HG03342 (cell line): ENCODE data around the gene OCA2.
"Not testable (repeated sequence)": the region's sequence is repeated elsewhere in the genome, so short reads cannot be mapped to it uniquely, and the experiment has no call there.

ENCODE experiments used
- ATAC-seq: cut with Tn5 transposase; IDR thresholded peaks from one replicate; pipeline ENCODE4 v1.9.1; 2021; ENCODE audit warnings: mild to moderate bottlenecking, moderate library complexity; ENCODE audit not compliant: unreplicated experiment

OCA2 gene

DNA sequence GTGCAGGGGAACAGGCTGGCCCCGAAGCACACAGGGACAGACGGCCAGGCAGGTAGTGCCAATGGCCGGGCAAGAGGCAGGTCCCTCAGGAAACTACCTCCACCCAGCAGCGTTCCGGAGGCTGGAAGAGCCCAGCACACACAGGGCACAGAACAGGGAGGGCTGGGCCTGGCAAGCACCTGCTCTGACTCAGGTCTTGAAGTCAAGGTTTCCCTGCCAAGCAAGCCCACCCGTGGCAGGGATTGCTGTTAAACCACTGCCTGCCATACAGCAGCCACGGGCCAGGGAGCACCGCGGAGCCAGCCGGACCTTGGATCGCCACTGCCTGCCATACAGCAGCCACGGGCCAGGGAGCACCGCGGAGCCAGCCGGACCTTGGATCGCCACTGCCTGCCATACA is 22.5 kb upstream of the OCA2 start:
- ATAC-seq: not testable (repeated sequence)

DNA sequence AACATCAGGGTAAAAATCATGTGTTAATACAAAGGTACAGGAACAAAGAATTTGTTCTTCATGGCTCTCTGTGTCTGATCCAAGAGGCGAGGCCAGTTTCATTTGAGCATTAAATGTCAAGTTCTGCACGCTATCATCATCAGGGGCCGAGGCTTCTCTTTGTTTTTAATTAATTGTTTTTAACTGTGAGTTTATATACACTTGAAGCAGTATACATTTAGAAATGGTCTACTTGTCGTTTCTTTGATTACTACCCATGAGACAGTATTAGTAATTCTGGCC is 21.2 kb upstream of the OCA2 start:
- ATAC-seq: no peak

DNA sequence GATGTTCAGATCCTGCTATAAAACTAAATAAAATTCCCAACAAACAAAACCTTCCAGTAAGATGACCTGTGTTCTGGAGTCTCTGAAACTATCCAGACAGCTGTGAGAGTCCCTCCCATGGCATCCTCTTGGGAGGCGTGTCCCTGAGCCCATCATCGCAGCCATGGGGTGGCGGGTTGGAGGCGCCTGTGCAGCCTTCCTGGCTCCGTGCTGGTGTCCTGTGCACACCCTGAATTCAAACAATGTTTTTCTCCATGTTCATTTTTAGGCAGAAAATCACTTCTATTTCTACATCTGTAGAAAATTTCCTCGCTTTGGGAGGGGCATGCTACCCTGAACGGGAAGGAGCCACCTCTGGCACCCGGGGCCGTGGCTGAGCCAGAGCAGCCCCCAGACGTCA is 19.4 kb upstream of the OCA2 start:
- no peak for ATAC-seq

DNA sequence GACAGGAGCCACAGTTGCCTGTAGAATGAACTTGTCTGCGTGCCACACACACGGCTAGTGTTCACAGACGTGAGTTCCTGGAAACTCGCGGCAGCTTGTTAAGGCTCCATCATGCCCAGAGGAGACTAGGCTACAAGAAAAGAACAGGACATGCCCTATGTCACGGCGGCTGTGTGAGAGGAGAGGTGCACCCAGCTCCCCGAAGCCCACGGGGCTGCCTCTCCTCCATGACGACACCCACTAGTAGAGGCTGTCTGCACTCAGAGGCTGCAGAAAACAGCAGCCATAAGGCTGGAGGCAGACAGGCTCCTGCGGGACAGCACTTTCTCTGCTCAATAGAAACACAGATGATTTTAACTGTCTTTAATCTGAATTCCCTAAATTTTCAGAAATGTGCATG is 19.0 kb upstream of the OCA2 start:
- ATAC-seq: no peak

DNA sequence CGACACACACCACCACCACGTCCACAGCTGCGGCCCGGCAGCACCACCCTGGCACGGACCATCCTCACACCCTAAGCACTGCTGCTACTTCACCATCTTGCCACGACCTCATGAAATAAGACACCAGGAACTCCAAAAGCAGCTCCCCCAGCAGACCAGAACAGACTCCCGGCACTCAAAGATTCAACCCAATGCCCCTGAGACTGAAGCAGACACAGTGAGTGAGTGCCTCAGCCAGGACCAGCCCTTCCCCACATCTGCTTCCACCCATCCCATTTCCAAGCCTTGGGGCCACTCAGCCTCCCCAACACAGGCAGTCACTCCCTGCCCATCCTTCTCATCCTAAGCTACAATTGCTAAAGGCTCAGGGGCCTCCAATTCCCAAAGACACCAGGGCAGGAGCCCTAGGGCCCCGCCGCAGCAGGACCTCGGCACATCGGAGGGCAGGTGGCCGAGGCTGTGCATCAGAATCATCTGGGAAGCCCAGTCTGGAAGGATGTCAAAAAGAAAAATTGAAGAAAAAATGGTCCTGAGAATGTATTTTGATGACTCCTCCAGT is 18.4 kb upstream of the OCA2 start:
- no peak for ATAC-seq

DNA sequence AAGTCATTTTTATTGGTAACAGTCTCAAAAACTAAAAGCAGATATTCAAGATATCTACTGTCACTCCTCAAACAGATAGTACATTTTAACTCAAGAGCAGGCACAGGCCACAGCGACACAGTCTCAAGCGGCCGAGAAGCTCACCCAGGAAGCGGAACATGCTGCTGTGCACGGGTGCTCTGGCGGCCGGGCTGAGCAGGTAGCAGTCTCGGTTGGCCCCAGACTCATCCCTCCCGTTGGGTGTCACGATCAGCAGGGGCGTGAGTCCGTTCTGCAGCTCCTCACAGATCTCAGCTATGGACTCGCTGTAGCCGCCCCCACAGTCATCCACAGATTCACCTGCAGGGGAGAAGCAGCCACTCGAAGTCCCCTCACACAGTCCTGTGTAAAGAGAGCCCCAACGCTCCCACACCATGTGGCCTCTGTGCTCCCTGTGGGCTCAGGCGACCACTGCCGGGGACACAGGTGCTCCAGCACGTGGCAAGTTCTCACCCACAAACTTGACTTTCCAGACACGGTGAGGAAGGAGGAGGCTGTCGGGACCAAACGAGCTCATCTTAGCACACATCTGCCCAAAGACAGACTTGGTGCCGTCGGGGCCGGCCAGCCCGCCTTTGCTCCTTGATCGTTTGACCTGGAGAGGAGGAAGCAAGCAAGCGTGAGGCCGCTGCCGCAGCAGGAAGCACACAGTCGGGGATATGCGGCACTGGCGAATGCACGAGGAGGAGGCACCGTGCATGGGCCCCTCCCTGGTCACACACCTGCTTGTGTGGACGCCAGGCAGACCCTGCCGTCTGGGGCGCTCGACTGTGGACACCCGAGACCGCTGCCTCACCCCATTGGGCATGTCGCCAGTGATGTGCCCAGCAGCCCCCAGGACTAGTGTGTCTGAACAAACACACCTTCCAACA is 17.7 kb upstream of the OCA2 start:
- no peak for ATAC-seq

DNA sequence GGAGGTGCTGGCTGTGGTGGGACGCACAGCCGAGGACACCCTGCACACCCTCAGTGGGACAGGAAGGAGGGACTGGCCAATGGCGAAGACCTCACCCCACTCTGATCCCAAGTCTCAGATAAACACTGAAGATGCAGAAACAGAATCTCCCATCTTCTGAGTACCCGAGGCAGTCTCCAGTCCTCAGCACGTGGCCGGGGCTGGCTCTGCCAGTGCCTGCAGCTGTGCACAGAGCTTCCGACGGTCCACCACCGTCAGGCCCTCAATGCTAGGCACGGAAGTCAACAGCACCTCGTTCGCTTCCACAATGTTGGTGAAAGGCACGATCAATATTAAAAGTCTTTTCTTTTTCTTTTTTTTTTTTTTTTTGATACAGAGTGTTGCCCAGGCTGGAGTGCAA is 16.8 kb upstream of the OCA2 start:
- no peak for ATAC-seq

DNA sequence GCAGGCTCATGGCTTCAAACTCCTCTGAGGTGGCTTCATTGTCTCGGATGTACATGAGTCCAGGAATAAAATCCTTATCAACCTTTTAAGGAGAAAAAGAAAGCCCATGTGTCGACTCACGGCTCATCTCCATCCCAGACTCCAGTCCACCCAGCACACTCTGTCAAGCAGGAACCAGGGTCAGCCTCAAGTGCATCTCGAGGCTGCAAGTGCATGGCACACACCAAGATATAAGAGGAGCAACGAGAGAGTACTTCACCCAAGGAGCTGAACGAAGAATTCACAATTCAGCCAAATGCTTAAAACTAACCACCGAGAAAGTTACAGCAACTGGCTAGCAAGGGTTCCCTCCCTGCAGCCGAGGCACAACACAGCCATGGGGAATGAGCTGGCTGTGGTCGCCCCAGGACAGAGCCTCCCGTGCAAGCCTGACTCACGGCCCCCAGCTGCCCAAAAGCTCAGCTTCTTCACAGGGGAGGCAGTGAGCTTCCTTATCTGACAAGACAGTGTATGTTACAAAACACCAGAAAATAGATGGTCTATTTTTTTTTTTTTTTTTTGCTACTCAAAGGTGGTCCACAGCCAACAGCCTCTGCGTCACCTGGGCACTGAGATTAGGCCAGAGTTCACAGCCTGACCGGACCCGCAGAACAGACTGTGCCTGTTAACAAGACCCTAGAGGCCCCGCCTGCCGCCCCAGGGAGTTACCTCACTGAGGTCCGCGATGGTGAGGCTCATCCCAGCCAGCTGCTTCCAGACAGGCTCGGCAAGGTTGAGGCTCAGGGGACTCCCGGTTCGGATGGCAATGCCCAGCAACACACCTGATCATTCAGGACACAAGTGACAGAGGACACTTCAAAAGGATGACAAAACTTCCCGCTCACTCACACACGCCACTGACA is 15.9 kb upstream of the OCA2 start:
- ATAC-seq: no peak

DNA sequence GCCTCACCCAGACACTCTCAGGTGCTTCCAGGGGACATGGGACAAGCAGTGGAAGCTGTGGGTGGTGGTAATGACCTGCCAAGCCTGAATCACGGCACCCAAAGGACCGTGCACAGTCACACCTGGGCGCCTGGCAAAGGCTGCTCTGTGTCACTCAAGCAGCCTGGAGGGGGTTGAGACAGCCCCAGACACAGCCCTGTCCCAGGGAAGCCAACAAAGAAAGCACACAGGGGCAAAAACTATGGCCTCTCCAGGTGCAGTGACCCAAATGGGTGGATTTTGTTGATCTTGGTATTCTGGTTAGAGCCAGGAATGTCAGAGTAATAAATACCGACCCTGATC is 15.0 kb upstream of the OCA2 start:
- ATAC-seq: no peak

DNA sequence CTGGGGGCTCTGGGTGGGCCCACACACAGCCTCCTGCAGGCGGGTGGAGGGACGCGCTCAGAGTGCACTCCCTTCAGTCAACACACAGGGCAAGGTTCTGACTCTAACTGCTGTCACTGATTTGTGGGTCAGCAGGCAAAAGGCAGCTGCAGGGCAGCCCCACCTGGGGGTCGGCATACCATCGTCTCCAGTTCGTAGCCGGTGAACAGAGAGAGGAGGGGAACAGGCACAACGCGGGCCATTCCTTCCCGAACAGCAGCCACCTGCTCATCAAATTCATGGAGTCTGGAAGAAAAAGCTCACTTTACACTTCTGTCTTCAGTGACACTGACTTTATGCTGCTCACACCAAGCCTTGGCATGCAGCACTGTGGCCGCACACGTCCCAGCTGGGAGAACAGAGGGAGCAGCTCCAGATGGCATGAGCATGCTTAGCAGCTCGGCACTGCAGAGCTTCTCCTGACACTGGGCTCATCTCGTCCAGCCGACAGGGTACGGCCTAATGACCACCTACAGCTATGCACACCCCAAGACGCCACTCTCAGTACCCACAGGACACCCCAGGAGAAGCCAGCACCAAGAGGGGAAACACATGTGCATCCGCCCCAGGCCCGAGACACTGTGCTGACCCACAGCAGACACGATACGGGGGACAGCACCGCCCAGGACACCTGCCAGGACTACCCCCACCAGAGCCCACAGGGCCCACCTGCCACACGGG is 14.4 kb upstream of the OCA2 start:
- ATAC-seq: no peak

DNA sequence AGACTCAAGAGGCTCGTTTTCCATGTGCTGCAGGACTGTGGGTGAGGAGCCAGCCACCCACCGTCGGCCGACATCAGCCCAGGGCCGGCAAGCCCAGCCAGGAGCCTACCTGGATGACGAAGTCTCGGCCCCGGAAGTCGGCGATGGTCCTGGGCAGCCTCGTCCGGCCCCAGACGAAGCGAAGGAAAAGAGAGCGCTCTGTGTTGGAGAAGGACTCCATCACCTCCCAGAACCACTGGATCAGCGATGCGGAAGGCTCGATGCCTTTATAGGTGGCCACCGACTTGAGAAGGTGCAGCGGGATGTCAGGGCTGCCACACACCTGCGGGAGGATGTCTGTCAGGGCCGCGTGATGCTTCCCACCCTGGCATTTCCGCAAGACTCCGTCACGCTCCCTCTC is 13.8 kb upstream of the OCA2 start:
- no peak for ATAC-seq

DNA sequence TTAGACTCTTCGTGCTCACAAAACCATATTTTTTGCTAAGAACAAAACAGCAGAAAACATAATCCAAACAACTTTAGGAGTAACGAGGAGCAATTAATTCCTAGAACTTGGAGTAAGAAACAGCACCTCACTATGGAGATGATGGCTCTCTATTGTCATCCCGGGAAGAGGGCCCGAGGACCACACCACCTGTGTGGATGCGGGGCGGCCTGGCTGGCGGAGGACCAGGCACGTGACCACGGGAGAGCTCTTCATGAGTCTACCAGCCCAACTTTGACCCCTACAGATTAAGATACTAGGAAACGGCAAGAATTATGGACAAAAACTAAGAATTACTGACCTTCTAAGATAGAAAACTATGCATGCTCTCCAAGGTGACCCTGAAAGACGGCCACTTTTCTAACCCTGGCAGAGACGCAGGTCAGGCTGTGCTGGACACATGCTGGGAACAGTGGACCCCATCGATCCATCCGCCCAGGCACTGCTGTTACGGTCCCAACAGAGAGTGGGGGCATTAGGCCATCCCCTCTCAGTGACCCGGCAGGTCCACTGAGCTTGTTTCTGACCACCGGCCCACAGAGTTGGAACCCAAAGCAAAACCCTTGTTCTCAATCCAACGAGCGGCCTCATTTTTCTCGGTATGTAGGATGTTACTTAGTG is 13.1 kb upstream of the OCA2 start:
- ATAC-seq: no peak

DNA sequence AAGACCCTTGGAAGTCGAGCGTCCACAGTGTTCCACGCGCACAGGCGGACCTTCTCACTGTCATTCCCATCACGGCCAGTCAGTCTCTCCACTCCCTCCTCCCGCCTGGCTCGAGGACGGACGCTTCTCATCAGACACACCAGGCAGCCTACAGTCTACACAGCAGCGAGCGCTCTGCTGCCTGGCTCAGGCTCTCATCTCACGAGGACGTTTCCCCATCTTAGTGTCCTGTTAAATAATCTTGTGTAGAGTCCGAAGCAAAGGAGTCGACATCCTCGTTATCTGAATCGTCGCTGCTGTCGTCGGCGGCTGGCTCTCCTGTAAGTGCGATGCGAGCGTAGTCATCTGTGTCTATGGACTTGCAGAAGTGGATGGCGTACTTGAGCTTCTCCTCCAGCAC is 12.4 kb upstream of the OCA2 start:
- no peak for ATAC-seq

DNA sequence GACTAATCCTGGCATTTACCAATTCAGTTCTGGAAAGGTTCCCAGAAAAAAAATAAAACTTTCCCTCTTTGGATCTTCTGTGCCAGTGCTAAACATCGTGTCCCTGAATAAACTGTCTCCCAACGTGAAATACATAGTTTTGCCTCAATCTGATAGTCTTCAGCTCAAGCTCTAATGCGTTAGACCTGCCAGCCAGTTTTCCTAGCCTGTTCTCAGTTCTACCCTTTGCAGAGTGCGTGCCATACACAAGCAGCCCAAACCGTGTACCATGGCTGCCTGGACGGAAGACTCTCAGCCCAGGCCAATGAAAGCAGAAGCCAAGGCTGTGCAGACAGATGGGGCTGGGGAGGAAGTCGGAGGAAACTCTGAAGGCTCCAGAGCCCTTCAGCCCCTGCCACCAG is 11.4 kb upstream of the OCA2 start:
- ATAC-seq: no peak

DNA sequence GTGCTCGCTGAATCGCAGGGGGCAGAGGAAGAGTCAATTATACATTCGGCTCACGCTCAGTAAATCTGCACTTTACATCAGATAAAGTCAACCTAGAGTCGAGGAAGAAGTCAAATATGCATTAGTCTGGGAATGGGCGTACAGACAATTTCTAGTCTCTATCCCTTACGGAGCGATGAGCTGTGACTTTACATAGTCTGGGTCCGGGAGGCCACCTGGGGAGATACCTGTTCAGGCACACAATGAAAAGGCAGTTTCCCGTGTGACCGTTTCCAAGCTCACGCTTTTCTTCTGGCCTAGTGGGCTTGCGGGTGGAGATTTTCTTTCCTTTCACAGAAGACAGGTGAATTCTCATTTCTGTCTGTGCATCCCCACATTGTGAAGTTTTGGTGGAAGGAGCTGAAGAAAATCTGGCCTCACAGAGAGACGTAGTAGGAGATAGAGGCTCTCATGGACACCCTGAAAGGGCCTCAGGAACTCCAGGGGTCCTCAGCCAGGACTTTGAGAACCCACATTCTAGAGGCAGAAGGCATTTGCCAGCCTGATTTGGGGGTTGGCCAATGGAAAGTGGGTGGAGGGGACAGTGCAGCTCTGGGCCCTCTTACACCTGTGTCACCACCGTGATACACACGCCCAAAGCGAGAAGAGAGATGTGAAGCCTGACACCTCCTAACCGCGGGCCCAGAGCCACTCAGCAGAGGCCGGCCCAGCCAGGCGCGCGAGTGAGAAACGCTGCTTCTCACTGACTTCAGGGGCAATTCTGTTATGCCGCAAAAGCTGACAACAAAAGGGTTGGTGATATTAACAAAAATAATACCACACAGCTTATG is 10.7 kb upstream of the OCA2 start:
- ATAC-seq: no peak

DNA sequence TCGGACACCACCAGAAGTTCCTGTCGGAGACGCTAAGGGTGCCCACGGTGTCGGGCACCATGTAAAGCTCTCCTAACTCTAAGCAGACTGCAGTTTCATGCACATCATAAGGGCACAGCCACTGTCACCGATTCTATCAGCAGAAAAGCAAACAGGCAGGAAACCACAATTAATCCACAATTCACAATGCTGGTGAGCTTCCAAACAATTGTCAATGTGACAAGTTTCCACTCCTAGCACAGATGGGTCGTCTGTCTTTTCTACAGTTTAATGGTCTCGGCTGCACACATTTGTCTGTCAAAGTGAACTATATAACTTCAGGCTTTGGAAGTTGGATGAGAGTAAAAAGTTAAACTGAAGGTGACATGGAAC is 8.8 kb upstream of the OCA2 start:
- no peak for ATAC-seq

DNA sequence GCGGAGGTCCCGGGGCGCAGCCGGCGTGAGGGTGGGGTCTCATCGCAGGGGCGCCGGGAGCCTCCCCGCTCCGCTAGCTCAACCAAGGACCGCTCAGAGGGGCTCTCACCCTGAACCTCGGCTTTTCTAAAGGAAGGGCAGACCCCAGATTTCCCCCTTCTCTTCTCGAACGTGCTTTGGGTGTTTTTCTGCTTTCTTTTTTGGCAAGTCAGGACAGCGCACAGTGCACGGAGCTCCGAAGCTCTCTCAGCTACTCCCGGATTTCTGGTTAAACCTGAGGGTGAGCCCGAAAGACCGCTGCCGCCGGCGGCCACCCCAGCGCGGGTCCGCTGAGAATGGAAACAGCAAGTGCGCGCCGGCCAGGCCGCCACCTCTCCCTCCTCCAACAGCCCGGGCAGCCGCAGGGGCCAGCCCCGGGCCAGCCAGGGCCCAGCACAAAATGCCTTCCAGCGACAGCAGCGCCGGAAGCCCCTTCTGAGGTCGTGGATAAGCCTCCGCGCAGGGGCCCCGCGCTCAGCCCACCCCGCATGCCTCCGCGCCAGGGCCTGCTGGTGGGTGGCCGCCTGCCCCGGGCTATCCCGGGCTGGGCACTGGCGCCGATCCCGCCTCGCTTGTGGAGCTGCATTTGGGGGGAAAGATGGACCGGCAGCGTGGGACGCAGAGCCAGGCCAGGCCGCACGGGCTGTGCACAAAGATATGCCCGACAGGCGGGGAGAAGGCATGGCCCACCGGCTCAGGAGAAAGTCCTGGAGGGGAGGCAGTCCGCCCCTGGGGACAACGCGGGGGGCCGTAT is 8.2 kb upstream of the OCA2 start:
- ATAC-seq: no peak

DNA sequence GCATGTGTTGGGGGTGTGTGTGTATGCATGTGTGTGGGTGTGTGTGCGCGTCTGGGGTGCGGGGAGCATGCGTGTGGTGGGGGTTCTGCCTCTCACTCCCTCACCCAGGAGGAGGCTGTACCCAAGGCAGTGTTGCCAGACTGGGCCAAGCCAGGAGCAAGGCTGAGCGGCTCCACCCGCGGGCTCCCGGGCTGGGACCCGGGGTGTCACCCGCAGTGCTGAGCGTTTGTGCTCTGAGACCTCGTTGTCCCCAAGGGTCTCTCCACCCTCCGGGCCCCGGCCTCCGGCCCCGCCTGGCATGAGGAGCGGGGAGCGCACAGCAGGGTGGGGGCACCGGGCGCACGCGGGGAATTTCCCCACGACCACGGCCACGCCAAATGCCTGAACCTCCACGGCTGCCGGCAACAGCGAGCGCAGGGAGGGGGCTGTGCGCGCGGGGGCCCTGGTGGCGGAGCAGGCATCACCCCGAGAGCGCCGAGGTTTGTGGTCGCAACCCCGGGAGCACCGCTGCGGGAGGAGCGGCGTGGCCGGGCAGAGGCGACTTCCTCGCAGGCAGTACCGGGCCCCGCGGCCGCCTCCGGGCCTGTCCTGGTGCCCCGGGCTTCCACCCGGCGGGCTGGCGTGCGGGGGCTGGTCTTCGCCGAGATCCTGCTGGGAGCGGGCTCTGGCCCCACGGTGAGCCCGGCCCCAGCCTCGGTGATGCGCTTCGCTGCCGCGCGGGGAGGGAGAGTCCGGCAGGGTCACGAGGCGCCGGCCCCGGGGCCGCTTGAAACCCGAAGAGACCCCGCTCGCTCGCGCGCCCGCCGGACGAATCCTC is 7.4 kb upstream of the OCA2 start:
- ATAC-seq: no peak
